GM12878 (cell line): ENCODE results near the gene GATAD2B. TPM values are rescaled to one million over a fixed set of nuclear protein-coding genes. Genes with fewer than 3 reads are reported as not detected.

Experiments
- ATAC-seq: fragments of 200-7000 bp; cut with Tn5 transposase; 3 replicates; pipeline ENCODE4 v1.9.1; 2020; ENCODE audit warnings: mild to moderate bottlenecking, moderate library complexity
- BruUV-seq: library from RNA; stranded (reverse); fragments of 400-500 nt; replicated peaks from 2 replicates; lab custom pipeline; 2021; lab: Mats Ljungman, UMichigan
- CTCF ChIA-PET: fragments of 300-600 bp; sonication (Branson Sonifier 250); formaldehyde crosslinking; extraction: SDS; loops from one replicate; lab custom pipeline; 2021; ENCODE audit warnings: inconsistent platforms; lab: Yijun Ruan, JAX
- POLR2A ChIA-PET: fragments of 350-600 bp; formaldehyde crosslinking; extraction: SDS; loops from one replicate; lab custom pipeline; 2021; ENCODE audit warnings: inconsistent platforms; lab: Charles Lee
- RAD21 ChIA-PET: fragments of 300-600 bp; sonication (Branson Sonifier 250); formaldehyde crosslinking; loops from one replicate; lab custom pipeline; 2023; ENCODE audit warnings: antibody characterized with exemption; ENCODE audit not compliant: unreplicated experiment; lab: Charles Lee
- SMC1A ChIA-PET: fragments of 300-600 bp; sonication (Branson Sonifier 250); formaldehyde crosslinking; loops from one replicate; lab custom pipeline; 2023; ENCODE audit not compliant: unreplicated experiment, uncharacterized antibody; lab: Charles Lee
- DNase-seq: peaks from one replicate; pipeline ENCODE4 v3.0.0-alpha.2; 2011; ENCODE audit warnings: low read depth, low spot score
- FAIRE-seq: peaks from 3 replicates; lab custom pipeline; 2011; peaks lifted over from hg19 to GRCh38; lab: Jason Lieb, UNC
- H2AFZ ChIP-seq: 2 replicates; pipeline ENCODE4 v1.6.0; 2011; ENCODE audit warnings: low read depth, low read length, control low read depth; ENCODE audit not compliant: control insufficient read depth
- H3K27ac ChIP-seq: 2 replicates; pipeline ENCODE4 v1.5.1; 2011; ENCODE audit warnings: control low read depth; ENCODE audit not compliant: control insufficient read depth, insufficient read depth
- H3K27me3 ChIP-seq, 2 experiments: replicated peaks in 1 of 2; 2 replicates each; pipeline versions ENCODE4 v1.6.0 to v1.6.1; 2011; ENCODE audit warnings: low read length in 1 of 2; ENCODE audit not compliant: control insufficient read depth in 2 of 2, insufficient read depth in 2 of 2
- H3K36me3 ChIP-seq, 2 experiments: 2 replicates each; pipeline ENCODE4 v1.5.1; 2011; ENCODE audit warnings: low read length in 1 of 2; ENCODE audit not compliant: control insufficient read depth in 2 of 2, insufficient read depth in 2 of 2
- H3K4me1 ChIP-seq: 2 replicates; pipeline ENCODE4 v1.6.1; 2011; ENCODE audit warnings: mild to moderate bottlenecking, low read length, moderate library complexity, mixed read lengths; ENCODE audit not compliant: control insufficient read depth, insufficient read depth
- H3K4me2 ChIP-seq: 2 replicates; pipeline ENCODE4 v1.6.0; 2011; ENCODE audit warnings: control low read depth; ENCODE audit not compliant: control insufficient read depth, insufficient read depth
- H3K4me3 ChIP-seq: fragments of 200-600 bp; sonication (generic); 2 replicates; pipeline ENCODE4 v1.5.1; 2016
- H3K79me2 ChIP-seq: 2 replicates; pipeline ENCODE4 v1.6.0; 2011; ENCODE audit warnings: low read length; ENCODE audit not compliant: control insufficient read depth, insufficient read depth
- H3K9ac ChIP-seq: 2 replicates; pipeline ENCODE4 v1.8.0; 2011; ENCODE audit warnings: low read length, control low read depth, mixed read lengths; ENCODE audit not compliant: control insufficient read depth, insufficient read depth
- H3K9me3 ChIP-seq: replicated peaks from 3 replicates; pipeline ENCODE4 v1.5.1; 2011; ENCODE audit warnings: mild to moderate bottlenecking, low read length; ENCODE audit not compliant: control insufficient read depth, insufficient read depth
- H4K20me1 ChIP-seq: 2 replicates; pipeline ENCODE4 v1.6.0; 2011; ENCODE audit not compliant: control insufficient read depth, insufficient read depth
- EP300 ChIP-seq, 2 experiments: fragments of 150-350 bp in 1 of 2; IDR thresholded peaks; 2 replicates each; pipeline ENCODE4 v1.6.1; 2011 to 2012; ENCODE audit warnings: low read depth in 2 of 2, low read length in 2 of 2, borderline replicate concordance in 1 of 2, improper control_type of control experiment in 1 of 2, inconsistent platforms in 1 of 2; ENCODE audit not compliant: control insufficient read depth in 1 of 2
- MEF2B ChIP-seq: fragments of 450-650 bp; IDR thresholded peaks from 2 replicates; pipeline ENCODE4 v1.6.1; 2018; ENCODE audit warnings: mild to moderate bottlenecking, moderate library complexity; ENCODE audit not compliant: partially characterized antibody, poor library complexity, severe bottlenecking
- NRF1 ChIP-seq: conservative IDR thresholded peaks from 2 replicates; pipeline ENCODE4 v1.6.1; 2011; ENCODE audit warnings: mild to moderate bottlenecking, low read depth, low read length, improper control_type of control experiment
- PML ChIP-seq: IDR thresholded peaks from 2 replicates; pipeline ENCODE4 v1.6.1; 2012; ENCODE audit warnings: low read length, inconsistent platforms
- SMAD1 ChIP-seq: fragments of 450-650 bp; IDR thresholded peaks from 2 replicates; pipeline ENCODE4 v1.6.1; 2018; ENCODE audit warnings: mild to moderate bottlenecking, low read depth; ENCODE audit not compliant: partially characterized antibody
- SMC3 ChIP-seq: IDR thresholded peaks from 2 replicates; pipeline ENCODE4 v1.6.1; 2011; ENCODE audit warnings: low read length, improper control_type of control experiment, borderline replicate concordance
- SUZ12 ChIP-seq: fragments of 200-600 bp; sonication (generic); IDR thresholded peaks from one replicate; pipeline ENCODE4 v1.6.1; 2018; ENCODE audit warnings: antibody characterized with exemption, mild to moderate bottlenecking; ENCODE audit not compliant: unreplicated experiment
- TARDBP ChIP-seq: IDR thresholded peaks from 2 replicates; pipeline ENCODE4 v1.6.1; 2016; ENCODE audit warnings: borderline replicate concordance
- TCF7 ChIP-seq: IDR thresholded peaks from 2 replicates; pipeline ENCODE4 v1.6.1; 2014; ENCODE audit warnings: antibody characterized with exemption, borderline replicate concordance
- ZNF622 ChIP-seq: fragments of 450-650 bp; IDR thresholded peaks from 2 replicates; pipeline ENCODE4 v1.6.1; 2017; ENCODE audit warnings: mild to moderate bottlenecking, inconsistent platforms
- WGBS: methylation state at CpG from one replicate; pipeline ENCODE4 v1.1.6; 2016; ENCODE audit warnings: low lambda C conversion rate; ENCODE audit not compliant: insufficient replicate concordance, insufficient coverage; ENCODE audit errors: missing lambda C conversion rate; 5-methylcytosine and 5-hydroxymethylcytosine counted together
- in situ Hi-C: fragments of 300-500 bp; cut with MboI; formaldehyde crosslinking; loops from 9 replicates; pipeline ENCODE4 v1.14.3; 2018; ENCODE audit warnings: mixed read lengths
- intact Hi-C: fragments of 100-400 bp; cut with micrococcal nuclease; formaldehyde crosslinking; loops from one replicate; pipeline ENCODE4 v1.14.2; 2022; ENCODE audit not compliant: unreplicated experiment
- polyA plus RNA-seq, 11 experiments: library from polyadenylated mRNA; depleted of rRNA in 4 of 11; unstranded in 6 of 11; stranded (reverse) in 5 of 11; fragments of >200 nt; fragmentation: Nextera tagmentation in 4 of 11; fragmentation: Illumina TruSeq in 1 of 11; extraction: Ambion mirVana in 4 of 11; extraction: Trizol in 1 of 11; gene quantifications; 1 replicate in 1 of 11; 2 replicates in 10 of 11; pipeline versions ENCODE4 v1.2.1 to v1.2.3, GENCODE V29; 2011 to 2016; ENCODE audit warnings: inconsistent platforms in 2 of 11, missing spikeins in 2 of 11, low read depth in 1 of 11
- total RNA-seq, 4 experiments: library from RNA; depleted of rRNA in 3 of 4; stranded (reverse); fragments of >200 nt in 3 of 4; fragmentation: Illumina TruSeq in 1 of 4; extraction: Trizol in 1 of 4; gene quantifications; 2 replicates each; pipeline versions ENCODE4 v1.2.1 to v1.2.3, GENCODE V29; 2013 to 2021
- TF ChIP-seq, protein P1 (sequence below): fragments of 450-650 bp; formaldehyde crosslinking; IDR thresholded peaks from 2 replicates; pipeline ENCODE4 v1.5.0; 2022; ENCODE audit warnings: mild to moderate bottlenecking, missing genetic modification characterization
- TF ChIP-seq, protein P2 (sequence below), 3 experiments: IDR thresholded peaks in 2 of 3; conservative IDR thresholded peaks in 1 of 3; 2 replicates each; pipeline ENCODE4 v1.5.1; 2011; ENCODE audit warnings: low read depth in 3 of 3, low read length in 3 of 3, mild to moderate bottlenecking in 3 of 3, control low read depth in 2 of 3, moderate library complexity in 2 of 3, inconsistent platforms in 1 of 3, mixed read lengths in 1 of 3; ENCODE audit not compliant: control insufficient read depth in 2 of 3, insufficient read depth in 1 of 3; ENCODE audit errors: extremely low read depth in 1 of 3
- TF ChIP-seq, protein P3 (sequence below): fragments of 450-650 bp; IDR thresholded peaks from 2 replicates; pipeline ENCODE4 v1.6.1; 2017; ENCODE audit warnings: mild to moderate bottlenecking

GATAD2B gene
- total and polyA plus RNA-seq, 10 of the 15 experiments (the other 5 are each of a cell fraction or from before 2014, with no cell fraction given) = 2.4 to 63.1 (median 8.7) TPM

DNA sequence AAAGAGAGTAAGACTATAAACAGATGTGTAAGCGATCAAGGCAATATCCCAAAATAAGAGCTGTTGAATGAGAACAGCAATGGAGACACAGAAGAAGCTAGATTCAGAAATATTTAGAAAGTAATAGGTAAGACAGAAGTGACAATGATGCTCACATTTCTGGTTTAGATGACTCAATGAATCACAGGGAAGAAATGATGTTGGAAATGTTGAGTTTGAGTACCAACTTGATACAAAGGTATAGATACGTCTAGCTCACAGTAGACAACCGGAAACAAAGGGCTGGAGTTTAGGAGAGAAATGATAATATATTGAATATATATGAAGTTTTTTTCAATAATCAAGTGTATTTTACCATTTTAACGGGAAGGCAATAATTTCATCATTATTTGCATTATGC, 6.5 kb downstream of the GATAD2B start (continued):
- TF ChIP-seq, protein P1, sequence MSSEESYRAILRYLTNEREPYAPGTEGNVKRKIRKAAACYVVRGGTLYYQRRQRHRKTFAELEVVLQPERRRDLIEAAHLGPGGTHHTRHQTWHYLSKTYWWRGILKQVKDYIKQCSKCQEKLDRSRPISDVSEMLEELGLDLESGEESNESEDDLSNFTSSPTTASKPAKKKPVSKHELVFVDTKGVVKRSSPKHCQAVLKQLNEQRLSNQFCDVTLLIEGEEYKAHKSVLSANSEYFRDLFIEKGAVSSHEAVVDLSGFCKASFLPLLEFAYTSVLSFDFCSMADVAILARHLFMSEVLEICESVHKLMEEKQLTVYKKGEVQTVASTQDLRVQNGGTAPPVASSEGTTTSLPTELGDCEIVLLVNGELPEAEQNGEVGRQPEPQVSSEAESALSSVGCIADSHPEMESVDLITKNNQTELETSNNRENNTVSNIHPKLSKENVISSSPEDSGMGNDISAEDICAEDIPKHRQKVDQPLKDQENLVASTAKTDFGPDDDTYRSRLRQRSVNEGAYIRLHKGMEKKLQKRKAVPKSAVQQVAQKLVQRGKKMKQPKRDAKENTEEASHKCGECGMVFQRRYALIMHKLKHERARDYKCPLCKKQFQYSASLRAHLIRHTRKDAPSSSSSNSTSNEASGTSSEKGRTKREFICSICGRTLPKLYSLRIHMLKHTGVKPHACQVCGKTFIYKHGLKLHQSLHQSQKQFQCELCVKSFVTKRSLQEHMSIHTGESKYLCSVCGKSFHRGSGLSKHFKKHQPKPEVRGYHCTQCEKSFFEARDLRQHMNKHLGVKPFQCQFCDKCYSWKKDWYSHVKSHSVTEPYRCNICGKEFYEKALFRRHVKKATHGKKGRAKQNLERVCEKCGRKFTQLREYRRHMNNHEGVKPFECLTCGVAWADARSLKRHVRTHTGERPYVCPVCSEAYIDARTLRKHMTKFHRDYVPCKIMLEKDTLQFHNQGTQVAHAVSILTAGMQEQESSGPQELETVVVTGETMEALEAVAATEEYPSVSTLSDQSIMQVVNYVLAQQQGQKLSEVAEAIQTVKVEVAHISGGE (CRISPR knock-in tag) = no peak
- no peak for TF ChIP-seq MEF2B

DNA sequence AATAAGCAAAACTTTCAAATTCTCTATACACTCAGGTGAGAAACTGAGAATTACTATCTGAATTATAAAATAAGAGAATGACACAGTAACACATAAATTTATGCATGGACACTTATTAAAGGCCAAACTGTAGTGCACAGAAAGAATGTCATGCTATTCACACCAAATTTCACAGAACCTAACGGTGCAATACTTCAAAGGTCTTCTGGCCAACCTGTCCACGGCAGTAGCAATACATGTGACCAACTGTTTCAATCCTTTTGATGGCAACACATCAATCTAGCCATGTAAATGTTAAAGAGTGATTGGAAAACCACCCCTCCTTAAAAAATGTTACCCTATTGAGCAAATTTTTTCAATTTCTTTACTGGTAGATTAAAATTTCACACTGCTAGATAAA, 10.4 kb downstream of the GATAD2B start:
- Histone ChIP-seq H3K36me3 (peaks cover 2 to 6% of the 10 kb centered on the region in 2 experiments), H3K4me3 (no peak overlapping the region), H3K27ac (no peak overlapping the region), H2AFZ (no peak overlapping the region), H3K27me3 (no peaks in the 10 kb centered on the region), H3K9me3 (no peaks in the 10 kb centered on the region), H4K20me1 (no peaks in the 10 kb centered on the region; the same call in none of the 2 replicates), H3K79me2 (peaks cover 79% of the 10 kb centered on the region), H3K4me1 (no peaks in the 10 kb centered on the region; the same call in 1 of the 2 replicates), H3K9ac (no peak overlapping the region), H3K4me2 (no peak overlapping the region)
- BruUV-seq = no TSS peak
- DNase-seq = no peak
- intact Hi-C loops = no loop called here
- CTCF ChIA-PET = interaction anchor here (14.9 kb wide), 1 partner anchor 89 kb away, joined by 138 read pairs; no protein-coding TSS in a partner anchor
- WGBS = 96% methylated on average over 2 of the region's 2 CpGs
- no peak for TF ChIP-seq ZNF622
- TF ChIP-seq, protein P2, sequence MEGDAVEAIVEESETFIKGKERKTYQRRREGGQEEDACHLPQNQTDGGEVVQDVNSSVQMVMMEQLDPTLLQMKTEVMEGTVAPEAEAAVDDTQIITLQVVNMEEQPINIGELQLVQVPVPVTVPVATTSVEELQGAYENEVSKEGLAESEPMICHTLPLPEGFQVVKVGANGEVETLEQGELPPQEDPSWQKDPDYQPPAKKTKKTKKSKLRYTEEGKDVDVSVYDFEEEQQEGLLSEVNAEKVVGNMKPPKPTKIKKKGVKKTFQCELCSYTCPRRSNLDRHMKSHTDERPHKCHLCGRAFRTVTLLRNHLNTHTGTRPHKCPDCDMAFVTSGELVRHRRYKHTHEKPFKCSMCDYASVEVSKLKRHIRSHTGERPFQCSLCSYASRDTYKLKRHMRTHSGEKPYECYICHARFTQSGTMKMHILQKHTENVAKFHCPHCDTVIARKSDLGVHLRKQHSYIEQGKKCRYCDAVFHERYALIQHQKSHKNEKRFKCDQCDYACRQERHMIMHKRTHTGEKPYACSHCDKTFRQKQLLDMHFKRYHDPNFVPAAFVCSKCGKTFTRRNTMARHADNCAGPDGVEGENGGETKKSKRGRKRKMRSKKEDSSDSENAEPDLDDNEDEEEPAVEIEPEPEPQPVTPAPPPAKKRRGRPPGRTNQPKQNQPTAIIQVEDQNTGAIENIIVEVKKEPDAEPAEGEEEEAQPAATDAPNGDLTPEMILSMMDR (IDR thresholded peaks at IDR 0.05 in 2 of 3, conservative IDR thresholded peaks at IDR 0.05 in 1 of 3; ENCODE audit: control insufficient read depth in 2 of 3, extremely low read depth in 1 of 3, insufficient read depth in 1 of 3, low read depth in 3 of 3, low read length in 3 of 3) = no peak
- TF ChIP-seq PML = no peak
- no peak for TF ChIP-seq TARDBP
- TF ChIP-seq NRF1 = no peak
- TF ChIP-seq EP300 (IDR thresholded peaks at IDR 0.05; ENCODE audit: borderline replicate concordance in 1 of 2, control insufficient read depth in 1 of 2, low read depth in 2 of 2, low read length in 2 of 2) = no peak
- no peak for TF ChIP-seq SMC3
- TF ChIP-seq, protein P3, sequence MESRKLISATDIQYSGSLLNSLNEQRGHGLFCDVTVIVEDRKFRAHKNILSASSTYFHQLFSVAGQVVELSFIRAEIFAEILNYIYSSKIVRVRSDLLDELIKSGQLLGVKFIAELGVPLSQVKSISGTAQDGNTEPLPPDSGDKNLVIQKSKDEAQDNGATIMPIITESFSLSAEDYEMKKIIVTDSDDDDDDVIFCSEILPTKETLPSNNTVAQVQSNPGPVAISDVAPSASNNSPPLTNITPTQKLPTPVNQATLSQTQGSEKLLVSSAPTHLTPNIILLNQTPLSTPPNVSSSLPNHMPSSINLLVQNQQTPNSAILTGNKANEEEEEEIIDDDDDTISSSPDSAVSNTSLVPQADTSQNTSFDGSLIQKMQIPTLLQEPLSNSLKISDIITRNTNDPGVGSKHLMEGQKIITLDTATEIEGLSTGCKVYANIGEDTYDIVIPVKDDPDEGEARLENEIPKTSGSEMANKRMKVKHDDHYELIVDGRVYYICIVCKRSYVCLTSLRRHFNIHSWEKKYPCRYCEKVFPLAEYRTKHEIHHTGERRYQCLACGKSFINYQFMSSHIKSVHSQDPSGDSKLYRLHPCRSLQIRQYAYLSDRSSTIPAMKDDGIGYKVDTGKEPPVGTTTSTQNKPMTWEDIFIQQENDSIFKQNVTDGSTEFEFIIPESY = no peak
- no peak for TF ChIP-seq SUZ12
- no peak for TF ChIP-seq SMAD1
- TF ChIP-seq TCF7 = no peak
- no peak for FAIRE-seq
- POLR2A ChIA-PET = interaction anchor here (1.2 kb wide), 1 partner anchor 32 kb away, joined by 4 read pairs; no protein-coding TSS in a partner anchor
- in situ Hi-C loops = no loop called here
- SMC1A ChIA-PET = interaction anchor here (1.1 to 5.1 kb wide), 4 partner anchors 7 to 90 kb away, joined by 3 to 27 read pairs (median 4); no protein-coding TSS in a partner anchor
- ATAC-seq = no peak
- RAD21 ChIA-PET = no interaction called here
